IPS-20b (cell line): ENCODE measurements around the gene FAM168B.

Source experiments
- H3K27ac ChIP-seq: one replicate; pipeline ENCODE4 v1.5.1; 2013; ENCODE audit warnings: low read length
- H3K27me3 ChIP-seq: 2 replicates; pipeline ENCODE4 v1.6.1; 2013; ENCODE audit warnings: mild to moderate bottlenecking, low read length, inconsistent platforms; ENCODE audit not compliant: insufficient read depth
- H3K36me3 ChIP-seq: 2 replicates; pipeline ENCODE4 v1.6.1; 2013; ENCODE audit warnings: low read depth, mild to moderate bottlenecking, inconsistent platforms, low read length, moderate library complexity; ENCODE audit not compliant: insufficient read depth
- H3K4me1 ChIP-seq: 2 replicates; pipeline ENCODE4 v1.6.1; 2013; ENCODE audit warnings: mild to moderate bottlenecking, control low read depth, inconsistent platforms, low read length, moderate library complexity; ENCODE audit not compliant: insufficient read depth
- H3K4me3 ChIP-seq: 2 replicates; pipeline ENCODE4 v1.5.1; 2013; ENCODE audit warnings: mild to moderate bottlenecking, low read length, inconsistent platforms
- H3K9ac ChIP-seq: 2 replicates; pipeline ENCODE4 v1.6.1; 2013; ENCODE audit warnings: low read depth, mild to moderate bottlenecking, inconsistent platforms, low read length, moderate library complexity
- H3K9me3 ChIP-seq: 2 replicates; pipeline ENCODE4 v1.6.1; 2013; ENCODE audit warnings: mild to moderate bottlenecking, low read depth, low read length, inconsistent platforms; ENCODE audit not compliant: insufficient read depth

FAM168B gene

GRCh38 chr2:131049150-131049718, 44.0 kb downstream of the FAM168B start:
- no peaks in the 10 kb centered on the region for H3K4me1 ChIP-seq
- no peak overlapping the region for H3K9ac ChIP-seq
- H3K27me3 ChIP-seq: no peaks in the 10 kb centered on the region
- H3K4me3 ChIP-seq: no peak overlapping the region
- no peaks in the 10 kb centered on the region for H3K9me3 ChIP-seq
- no peak overlapping the region for H3K27ac ChIP-seq
- peaks cover 80% of the 10 kb centered on the region for H3K36me3 ChIP-seq

- Histone ChIP-seq H3K9me3 (no peaks in the 10 kb centered on the region), H3K9ac (no peak overlapping the region), H3K4me3 (no peak overlapping the region), H3K27me3 (no peaks in the 10 kb centered on the region), H3K36me3 (peaks cover 74% of the 10 kb centered on the region), H3K4me1 (no peaks in the 10 kb centered on the region), H3K27ac (no peak overlapping the region)
Measured at GRCh38 chr2:131048641-131049040, 44.6 kb downstream of the FAM168B start.

- H3K36me3 ChIP-seq: peaks cover 68% of the 10 kb centered on the region
- H3K9me3 ChIP-seq: no peaks in the 10 kb centered on the region
Measured at GRCh38 chr2:131047920-131048560, 45.2 kb downstream of the FAM168B start.

GRCh38 chr2:131046918-131047652, 46.2 kb downstream of the FAM168B start:
- Histone ChIP-seq H3K4me3 (no peak overlapping the region), H3K27me3 (no peaks in the 10 kb centered on the region), H3K9ac (no peak overlapping the region), H3K36me3 (peaks cover 59% of the 10 kb centered on the region), H3K4me1 (no peaks in the 10 kb centered on the region), H3K9me3 (no peaks in the 10 kb centered on the region), H3K27ac (no peak overlapping the region)

More at GRCh38 chr2:131047920-131048560, 45.2 kb downstream of the FAM168B start:
- Histone ChIP-seq H3K27ac (no peak overlapping the region), H3K9ac (no peak overlapping the region), H3K4me1 (no peaks in the 10 kb centered on the region), H3K4me3 (no peak overlapping the region), H3K27me3 (no peaks in the 10 kb centered on the region)

GRCh38 chr2:131046028-131046917, 47.0 kb downstream of the FAM168B start:
- no peak overlapping the region for H3K4me3 ChIP-seq
- H3K4me1 ChIP-seq: no peaks in the 10 kb centered on the region
- H3K27ac ChIP-seq: no peak overlapping the region
- H3K9ac ChIP-seq: no peak overlapping the region
- no peaks in the 10 kb centered on the region for H3K9me3 ChIP-seq
- H3K27me3 ChIP-seq: no peaks in the 10 kb centered on the region
- H3K36me3 ChIP-seq: peaks cover 51% of the 10 kb centered on the region

GRCh38 chr2:131045286-131046027, 47.8 kb downstream of the FAM168B start:
- Histone ChIP-seq H3K27me3 (no peaks in the 10 kb centered on the region), H3K4me3 (no peak overlapping the region), H3K36me3 (peaks cover 43% of the 10 kb centered on the region), H3K4me1 (no peaks in the 10 kb centered on the region), H3K9me3 (no peaks in the 10 kb centered on the region), H3K27ac (no peak overlapping the region), H3K9ac (no peak overlapping the region)

- no peaks in the 10 kb centered on the region for H3K27me3 ChIP-seq
- peaks cover 36% of the 10 kb centered on the region for H3K36me3 ChIP-seq
- H3K9me3 ChIP-seq: no peaks in the 10 kb centered on the region
- H3K4me1 ChIP-seq: no peaks in the 10 kb centered on the region
- H3K4me3 ChIP-seq: no peak overlapping the region
- H3K27ac ChIP-seq: no peak overlapping the region
- no peak overlapping the region for H3K9ac ChIP-seq
Measured at GRCh38 chr2:131044757-131045150, 48.5 kb downstream of the FAM168B start.

GRCh38 chr2:131044075-131044756, 49.0 kb downstream of the FAM168B start:
- H3K27me3 ChIP-seq: no peaks in the 10 kb centered on the region
- no peaks in the 10 kb centered on the region for H3K9me3 ChIP-seq
- H3K9ac ChIP-seq: no peak overlapping the region
- no peak overlapping the region for H3K4me3 ChIP-seq
- no peak overlapping the region for H3K27ac ChIP-seq
- no peaks in the 10 kb centered on the region for H3K4me1 ChIP-seq
- H3K36me3 ChIP-seq: peaks cover 31% of the 10 kb centered on the region

GRCh38 chr2:131043199-131044074, 49.8 kb downstream of the FAM168B start:
- no peaks in the 10 kb centered on the region for H3K9me3 ChIP-seq
- H3K4me3 ChIP-seq: no peak overlapping the region
- H3K4me1 ChIP-seq: no peaks in the 10 kb centered on the region
- no peak overlapping the region for H3K9ac ChIP-seq
- H3K27ac ChIP-seq: no peak overlapping the region
- H3K27me3 ChIP-seq: no peaks in the 10 kb centered on the region
- peaks cover 23% of the 10 kb centered on the region for H3K36me3 ChIP-seq

GRCh38 chr2:131042148-131042775, 51.0 kb downstream of the FAM168B start:
- Histone ChIP-seq H3K9me3 (no peaks in the 10 kb centered on the region), H3K9ac (no peak overlapping the region), H3K36me3 (peaks cover 12% of the 10 kb centered on the region; the same call in 1 of the 2 replicates), H3K27me3 (peaks cover 6% of the 10 kb centered on the region), H3K27ac (no peak overlapping the region), H3K4me1 (no peaks in the 10 kb centered on the region), H3K4me3 (no peak overlapping the region)
